Stomach smooth muscle (tissue), 2 donors: ENCODE data around the gene FBXO5.
"Not testable (repeated sequence)": the region's sequence is repeated elsewhere in the genome, so short reads cannot be mapped to it uniquely, and the experiment has no call there.

Experiments used
- H3K27ac ChIP-seq: one replicate; pipeline ENCODE4 v1.7.0; 2013; ENCODE audit warnings: mild to moderate bottlenecking, low read length, inconsistent platforms
- H3K27me3 ChIP-seq, 2 donors: one replicate each; pipeline ENCODE4 v1.7.0; 2013; ENCODE audit warnings: low read length in 2 of 2; ENCODE audit not compliant: insufficient read depth in 2 of 2, control insufficient read depth in 1 of 2
- H3K36me3 ChIP-seq, 2 donors: one replicate each; pipeline ENCODE4 v1.7.0; 2013; ENCODE audit warnings: low read length in 2 of 2; ENCODE audit not compliant: control insufficient read depth in 2 of 2, insufficient read depth in 2 of 2
- H3K4me1 ChIP-seq: one replicate; pipeline ENCODE4 v1.7.0; 2013; ENCODE audit warnings: low read length; ENCODE audit not compliant: control insufficient read depth, insufficient read depth
- H3K4me3 ChIP-seq, 2 donors: one replicate each; pipeline ENCODE4 v1.7.0; 2013; ENCODE audit warnings: low read length in 2 of 2
- H3K9ac ChIP-seq, 2 donors: one replicate each; pipeline ENCODE4 v1.7.0; 2013; ENCODE audit warnings: low read length in 2 of 2, mild to moderate bottlenecking in 1 of 2
- H3K9me3 ChIP-seq, 2 donors: one replicate each; pipeline ENCODE4 v1.7.0; 2013; ENCODE audit warnings: low read length in 2 of 2; ENCODE audit not compliant: control insufficient read depth in 2 of 2
- donor health status: healthy.
- donor health status: Pancreatic carcinoma.

FBXO5 gene

GRCh38 chr6:152977556-152977955, 5.3 kb downstream of the FBXO5 start:
- Histone ChIP-seq H3K9me3 (no peaks in the 10 kb centered on the region), H3K4me1 (peaks cover 7% of the 10 kb centered on the region)

GRCh38 chr6:152976749-152977148, 6.1 kb downstream of the FBXO5 start:
- H3K9ac ChIP-seq, result no peak overlapping the region
- H3K27ac ChIP-seq, result no peak overlapping the region
- no peaks in the 10 kb centered on the region for H3K27me3 ChIP-seq
- no peak overlapping the region for H3K4me3 ChIP-seq
- no peaks in the 10 kb centered on the region for H3K36me3 ChIP-seq
- H3K9me3 ChIP-seq, result no peaks in the 10 kb centered on the region
- no peaks in the 10 kb centered on the region for H3K4me1 ChIP-seq

More at GRCh38 chr6:152977556-152977955, 5.3 kb downstream of the FBXO5 start:
- no peak overlapping the region for H3K27ac ChIP-seq
- no peak overlapping the region for H3K4me3 ChIP-seq
- H3K27me3 ChIP-seq, result no peaks in the 10 kb centered on the region
- H3K9ac ChIP-seq, result no peak overlapping the region
- H3K36me3 ChIP-seq, result no peaks in the 10 kb centered on the region

GRCh38 chr6:152975204-152975915, 7.5 kb downstream of the FBXO5 start:
- H3K27ac ChIP-seq, result no peak overlapping the region
- no peaks in the 10 kb centered on the region for H3K27me3 ChIP-seq
- H3K9me3 ChIP-seq, result no peaks in the 10 kb centered on the region
- peaks cover 0 to 3% of the 10 kb centered on the region in 2 donors for H3K36me3 ChIP-seq
- H3K9ac ChIP-seq, result no peak overlapping the region
- H3K4me1 ChIP-seq, result no peaks in the 10 kb centered on the region
- no peak overlapping the region for H3K4me3 ChIP-seq

GRCh38 chr6:152973916-152974315, 8.9 kb downstream of the FBXO5 start:
- H3K9me3 ChIP-seq, result no peaks in the 10 kb centered on the region
- H3K36me3 ChIP-seq, result peaks cover 0 to 3% of the 10 kb centered on the region in 2 donors
- H3K27me3 ChIP-seq, result no peaks in the 10 kb centered on the region
- H3K4me3 ChIP-seq, result no peak overlapping the region
- H3K27ac ChIP-seq, result no peak overlapping the region
- H3K4me1 ChIP-seq, result no peaks in the 10 kb centered on the region
- no peak overlapping the region for H3K9ac ChIP-seq

GRCh38 chr6:152969688-152970418, 13.0 kb downstream of the FBXO5 start:
- Histone ChIP-seq H3K9ac (no peak overlapping the region), H3K36me3 (peaks cover 0 to 3% of the 10 kb centered on the region in 2 donors), H3K9me3 (no peaks in the 10 kb centered on the region), H3K27ac (no peak overlapping the region), H3K4me1 (no peaks in the 10 kb centered on the region), H3K4me3 (no peak overlapping the region), H3K27me3 (no peaks in the 10 kb centered on the region)

GRCh38 chr6:152966168-152966894, 16.5 kb downstream of the FBXO5 start:
- H3K36me3 ChIP-seq, H3K4me3 ChIP-seq, H3K4me1 ChIP-seq, H3K27me3 ChIP-seq, H3K9me3 ChIP-seq, H3K27ac ChIP-seq, H3K9ac ChIP-seq: not testable (repeated sequence)

GRCh38 chr6:152959333-152959732, 23.5 kb downstream of the FBXO5 start:
- H3K27ac ChIP-seq, result no peak overlapping the region
- no peaks in the 10 kb centered on the region for H3K9me3 ChIP-seq
- no peaks in the 10 kb centered on the region for H3K27me3 ChIP-seq
- H3K4me1 ChIP-seq, result no peaks in the 10 kb centered on the region
- no peaks in the 10 kb centered on the region for H3K36me3 ChIP-seq
- H3K9ac ChIP-seq, result no peak overlapping the region
- no peak overlapping the region for H3K4me3 ChIP-seq

GRCh38 chr6:152957796-152958195, 25.0 kb downstream of the FBXO5 start:
- Histone ChIP-seq H3K9ac (no peak overlapping the region), H3K36me3 (no peaks in the 10 kb centered on the region), H3K9me3 (no peaks in the 10 kb centered on the region), H3K27ac (no peak overlapping the region), H3K27me3 (no peaks in the 10 kb centered on the region), H3K4me1 (no peaks in the 10 kb centered on the region), H3K4me3 (no peak overlapping the region)

GRCh38 chr6:152954443-152954842, 28.4 kb downstream of the FBXO5 start:
- no peaks in the 10 kb centered on the region for H3K27me3 ChIP-seq
- H3K36me3 ChIP-seq, result no peaks in the 10 kb centered on the region
- no peaks in the 10 kb centered on the region for H3K4me1 ChIP-seq
- H3K9ac ChIP-seq, result no peak overlapping the region
- no peak overlapping the region for H3K4me3 ChIP-seq
- H3K9me3 ChIP-seq, result no peaks in the 10 kb centered on the region
- no peak overlapping the region for H3K27ac ChIP-seq

- Histone ChIP-seq H3K27ac (no peak overlapping the region), H3K9ac (no peak overlapping the region), H3K9me3 (no peaks in the 10 kb centered on the region), H3K27me3 (no peaks in the 10 kb centered on the region), H3K4me3 (no peak overlapping the region), H3K36me3 (no peaks in the 10 kb centered on the region), H3K4me1 (no peaks in the 10 kb centered on the region)
Observed at GRCh38 chr6:152952866-152953509, 29.9 kb downstream of the FBXO5 start.
